HepG2 (cell line): Measurements from ENCODE around the gene CCT7. TPM values are rescaled to one million over a fixed set of nuclear protein-coding genes. Genes with fewer than 3 reads are reported as not detected.
A peak's percentile ranks its signal among the peaks of the same experiment; 100 is the strongest.

ENCODE experiments used
- ADNP ChIP-seq: sonication (generic); formaldehyde crosslinking; IDR thresholded peaks from 2 replicates; pipeline ENCODE4 v1.4.0; 2020; ENCODE audit warnings: missing genetic modification reagents
- CTCF ChIP-seq: sonication (generic); formaldehyde crosslinking; IDR thresholded peaks from 2 replicates; pipeline ENCODE4 v1.5.0; 2020; ENCODE audit warnings: mild to moderate bottlenecking, missing genetic modification reagents, moderate library complexity
- EEA1 ChIP-seq: sonication (generic); formaldehyde crosslinking; IDR thresholded peaks from 2 replicates; pipeline ENCODE4 v1.5.1; 2020; ENCODE audit warnings: mild to moderate bottlenecking, missing genetic modification reagents, borderline replicate concordance
- ESRRA ChIP-seq: sonication (generic); formaldehyde crosslinking; IDR thresholded peaks from 2 replicates; pipeline ENCODE4 v1.5.1; 2020; ENCODE audit warnings: mild to moderate bottlenecking, low read depth, missing genetic modification reagents
- HNRNPUL1 ChIP-seq: fragments of 200-400 bp; formaldehyde crosslinking; IDR thresholded peaks from 2 replicates; pipeline ENCODE4 v1.6.1; 2017; ENCODE audit warnings: low read depth, mild to moderate bottlenecking, low read length, moderate library complexity
- NCOA2 ChIP-seq: sonication (generic); formaldehyde crosslinking; IDR thresholded peaks from 2 replicates; pipeline ENCODE4 v1.8.0; 2022; ENCODE audit warnings: inconsistent platforms
- NFIC ChIP-seq: IDR thresholded peaks from 2 replicates; pipeline ENCODE4 v1.6.1; 2012; ENCODE audit warnings: mild to moderate bottlenecking, low read length, inconsistent platforms
- NR0B2 ChIP-seq: sonication (generic); formaldehyde crosslinking; IDR thresholded peaks from 2 replicates; pipeline ENCODE4 v1.4.0; 2020; ENCODE audit warnings: mild to moderate bottlenecking, missing genetic modification reagents
- NRL ChIP-seq: sonication (generic); formaldehyde crosslinking; IDR thresholded peaks from 2 replicates; pipeline ENCODE4 v1.5.0; 2020; ENCODE audit warnings: missing genetic modification reagents, mild to moderate bottlenecking, moderate library complexity, borderline replicate concordance
- PRDM4 ChIP-seq: sonication (generic); formaldehyde crosslinking; IDR thresholded peaks from 2 replicates; pipeline ENCODE4 v1.9.0; 2021; ENCODE audit warnings: missing genetic modification reagents, borderline replicate concordance
- SMARCC2 ChIP-seq: fragments of 450-650 bp; IDR thresholded peaks from 2 replicates; pipeline ENCODE4 v1.6.1; 2017; ENCODE audit warnings: antibody characterized with exemption, mild to moderate bottlenecking
- SPEN ChIP-seq: sonication (generic); formaldehyde crosslinking; IDR thresholded peaks from 2 replicates; pipeline ENCODE4 v1.5.1; 2020; ENCODE audit warnings: low read depth, mild to moderate bottlenecking, missing genetic modification reagents
- SRSF1 ChIP-seq: fragments of 200-400 bp; formaldehyde crosslinking; optimal IDR thresholded peaks from 2 replicates; pipeline ENCODE3; 2017; ENCODE audit warnings: mild to moderate bottlenecking, low read depth, low read length, moderate library complexity
- TFDP1 ChIP-seq: IDR thresholded peaks from 2 replicates; pipeline ENCODE4 v1.6.1; 2016; ENCODE audit warnings: missing compliant biosample characterization, missing genetic modification reagents, borderline replicate concordance
- THYN1 ChIP-seq: sonication (generic); formaldehyde crosslinking; IDR thresholded peaks from 2 replicates; pipeline ENCODE4 v1.8.1; 2023; ENCODE audit warnings: low read depth, mild to moderate bottlenecking, moderate library complexity, missing genetic modification reagents, borderline replicate concordance
- ZBTB8A ChIP-seq: sonication (generic); formaldehyde crosslinking; IDR thresholded peaks from 2 replicates; pipeline ENCODE4 v1.4.0; 2020; ENCODE audit warnings: mild to moderate bottlenecking, low read depth, missing genetic modification reagents, borderline replicate concordance
- ZNF18 ChIP-seq: sonication (generic); formaldehyde crosslinking; IDR thresholded peaks from 2 replicates; pipeline ENCODE4 v1.8.0; 2022; ENCODE audit warnings: mild to moderate bottlenecking, missing genetic modification reagents; ENCODE audit not compliant: insufficient replicate concordance
- polyA plus RNA-seq, 8 experiments: library from polyadenylated mRNA; depleted of rRNA in 3 of 8; stranded (reverse) in 7 of 8; unstranded in 1 of 8; fragments of >200 nt; fragmentation: Illumina TruSeq in 4 of 8; extraction: Trizol in 4 of 8; gene quantifications; 2 replicates each; pipeline versions ENCODE4 v1.2.1 to v1.2.3, GENCODE V29; 2011 to 2016; ENCODE audit warnings: low read depth in 4 of 8, missing spikeins in 1 of 8, mixed read lengths in 1 of 8; ENCODE audit not compliant: insufficient read depth in 1 of 8
- total RNA-seq, 5 experiments: library from RNA; depleted of rRNA; stranded (reverse); fragments of >200 nt; fragmentation: Illumina TruSeq; extraction: Trizol; gene quantifications; 2 replicates each; pipeline ENCODE4 v1.2.3, GENCODE V29; 2016; ENCODE audit warnings: low read depth in 1 of 5
- TF ChIP-seq, protein P1 (sequence below): sonication (generic); formaldehyde crosslinking; IDR thresholded peaks from 2 replicates; pipeline ENCODE4 v1.5.0; 2020; ENCODE audit warnings: missing genetic modification reagents, mild to moderate bottlenecking, borderline replicate concordance

Gene CCT7
- total and polyA plus RNA-seq, 2 of the 13 experiments (the other 11 are each of a cell fraction or from before 2014, with no cell fraction given), result 347 to 517 TPM

DNA sequence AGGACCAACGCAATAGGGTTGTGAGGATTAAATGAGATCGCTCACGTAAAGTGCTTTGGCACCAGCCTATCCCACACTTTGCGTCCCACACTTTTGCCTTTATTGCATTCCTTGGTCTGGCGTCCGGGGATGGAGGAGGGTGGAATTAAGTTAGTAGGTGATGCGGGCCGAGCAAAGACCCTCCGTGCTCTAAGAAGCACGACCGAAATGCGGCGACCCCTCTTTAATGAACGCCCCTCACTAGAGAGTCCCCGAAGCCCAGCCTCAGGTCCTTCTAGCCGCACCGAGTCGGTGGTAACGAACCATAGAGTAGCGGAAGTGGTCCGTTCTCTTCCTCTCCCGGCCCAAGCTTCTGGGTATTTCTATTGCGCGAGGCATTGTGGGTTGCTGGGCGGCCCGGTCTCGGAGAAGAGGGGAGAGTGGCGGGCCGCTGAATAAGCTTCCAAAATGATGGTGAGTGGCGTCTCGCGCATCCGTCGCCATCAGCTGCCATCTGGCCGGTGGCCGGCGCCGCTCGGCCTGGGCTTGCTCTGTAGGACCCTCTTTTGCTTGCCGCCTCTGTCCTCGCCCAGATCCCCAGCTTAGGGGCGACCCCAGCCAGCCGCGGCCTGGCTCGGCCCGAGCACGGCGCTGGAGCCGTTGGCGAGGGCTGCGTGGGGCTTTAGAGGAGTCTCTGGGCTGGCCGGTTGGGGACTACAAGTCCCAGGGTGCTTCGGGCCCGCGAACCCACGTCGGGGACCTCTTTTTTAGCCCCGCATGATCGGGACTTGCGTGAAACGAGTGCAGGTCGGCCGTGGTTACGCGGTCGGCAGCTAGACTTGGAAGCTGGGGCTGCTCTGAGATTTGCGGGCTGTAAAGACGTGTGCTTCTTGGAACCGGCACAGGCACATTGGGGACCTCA is at the start of gene CCT7 (continued):
- TF ChIP-seq SPEN (CRISPR knock-in tag) (peak; percentile 100), NR0B2 (CRISPR knock-in tag) (peak; percentile 33; the same call in 1 of the 2 replicates), THYN1 (CRISPR knock-in tag) (0 out of 2 replicates have a peak, but pooled peaks have one; percentile 55), PRDM4 (no peak), ZNF18 (CRISPR knock-in tag) (no peak), NRL (CRISPR knock-in tag) (peak; percentile 20; the same call in 1 of the 2 replicates), ZBTB8A (CRISPR knock-in tag) (no peak; the same call in 1 of the 2 replicates), TFDP1 (CRISPR knock-in tag) (peak; percentile 75; the same call in 1 of the 2 replicates), HNRNPUL1 (no peak), SRSF1 (peak; percentile 96), EEA1 (CRISPR knock-in tag) (0 out of 2 replicates have a peak, but pooled peaks have one; percentile 75), ADNP (no peak), SMARCC2 (no peak), NCOA2 (CRISPR knock-in tag) (peak; percentile 68; the same call in 1 of the 2 replicates), CTCF (CRISPR knock-in tag) (peak; percentile 24), NFIC (peak; percentile 35; the same call in 1 of the 2 replicates), ESRRA (peak; percentile 78; the same call in 1 of the 2 replicates)
- TF ChIP-seq, protein P1, sequence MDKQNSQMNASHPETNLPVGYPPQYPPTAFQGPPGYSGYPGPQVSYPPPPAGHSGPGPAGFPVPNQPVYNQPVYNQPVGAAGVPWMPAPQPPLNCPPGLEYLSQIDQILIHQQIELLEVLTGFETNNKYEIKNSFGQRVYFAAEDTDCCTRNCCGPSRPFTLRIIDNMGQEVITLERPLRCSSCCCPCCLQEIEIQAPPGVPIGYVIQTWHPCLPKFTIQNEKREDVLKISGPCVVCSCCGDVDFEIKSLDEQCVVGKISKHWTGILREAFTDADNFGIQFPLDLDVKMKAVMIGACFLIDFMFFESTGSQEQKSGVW (CRISPR knock-in tag), result 0 out of 2 replicates have a peak, but pooled peaks have one; percentile 81
